Astrocyte (in vitro differentiated cells and primary cell): ENCODE results near the gene RPL10A.

Source experiments
- EZH2 ChIP-seq: IDR thresholded peaks from 2 replicates; pipeline ENCODE4 v1.6.1; 2012; ENCODE audit warnings: mild to moderate bottlenecking, low read length, inconsistent platforms; ENCODE audit not compliant: insufficient read depth
- TF ChIP-seq, protein P1 (sequence below): IDR thresholded peaks from 2 replicates; pipeline ENCODE4 v1.5.1; 2011; ENCODE audit warnings: low read depth, mild to moderate bottlenecking, inconsistent platforms, low read length, moderate library complexity; ENCODE audit not compliant: insufficient read depth

DNA sequence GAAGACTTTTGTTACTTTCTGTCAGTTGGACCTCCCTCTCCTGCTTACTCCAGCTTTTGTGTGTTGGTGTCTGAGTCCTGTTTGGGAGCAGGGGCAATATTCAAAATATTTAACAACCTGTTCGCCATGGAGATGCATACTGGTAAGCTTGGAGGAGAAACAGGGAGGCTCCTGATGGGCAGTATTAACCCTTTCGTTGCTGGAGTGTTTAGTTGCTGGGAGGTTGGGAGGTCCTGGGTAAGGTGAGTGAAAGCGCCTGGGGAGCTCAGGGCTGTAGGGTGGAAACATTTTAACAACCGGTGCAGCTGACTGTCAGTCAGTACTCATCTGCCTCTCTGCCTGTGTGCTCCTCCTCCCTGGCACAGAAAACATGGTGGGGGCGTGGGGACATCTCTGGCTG lies 40.3 kb downstream of the RPL10A start:
- TF ChIP-seq EZH2 = no peak
- TF ChIP-seq, protein P1, sequence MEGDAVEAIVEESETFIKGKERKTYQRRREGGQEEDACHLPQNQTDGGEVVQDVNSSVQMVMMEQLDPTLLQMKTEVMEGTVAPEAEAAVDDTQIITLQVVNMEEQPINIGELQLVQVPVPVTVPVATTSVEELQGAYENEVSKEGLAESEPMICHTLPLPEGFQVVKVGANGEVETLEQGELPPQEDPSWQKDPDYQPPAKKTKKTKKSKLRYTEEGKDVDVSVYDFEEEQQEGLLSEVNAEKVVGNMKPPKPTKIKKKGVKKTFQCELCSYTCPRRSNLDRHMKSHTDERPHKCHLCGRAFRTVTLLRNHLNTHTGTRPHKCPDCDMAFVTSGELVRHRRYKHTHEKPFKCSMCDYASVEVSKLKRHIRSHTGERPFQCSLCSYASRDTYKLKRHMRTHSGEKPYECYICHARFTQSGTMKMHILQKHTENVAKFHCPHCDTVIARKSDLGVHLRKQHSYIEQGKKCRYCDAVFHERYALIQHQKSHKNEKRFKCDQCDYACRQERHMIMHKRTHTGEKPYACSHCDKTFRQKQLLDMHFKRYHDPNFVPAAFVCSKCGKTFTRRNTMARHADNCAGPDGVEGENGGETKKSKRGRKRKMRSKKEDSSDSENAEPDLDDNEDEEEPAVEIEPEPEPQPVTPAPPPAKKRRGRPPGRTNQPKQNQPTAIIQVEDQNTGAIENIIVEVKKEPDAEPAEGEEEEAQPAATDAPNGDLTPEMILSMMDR = no peak
